GM23338 (cell line): Measurements from ENCODE around the gene C12orf56. TPM values are rescaled to one million over a fixed set of nuclear protein-coding genes. Genes with fewer than 3 reads are reported as not detected.

Source experiments
- ATAC-seq: fragments of 200-7000 bp; cut with Tn5 transposase; 3 replicates; pipeline ENCODE4 v1.9.1; 2020
- DNase-seq: peaks from one replicate; pipeline ENCODE4 v3.0.0-alpha.2; 2015; ENCODE audit warnings: low spot score
- H2AFZ ChIP-seq: fragments of 200-600 bp; sonication (generic); 2 replicates; pipeline ENCODE4 v1.8.0; 2016; ENCODE audit warnings: antibody characterized with exemption, mild to moderate bottlenecking, moderate library complexity
- H3F3A ChIP-seq: fragments of 200-600 bp; sonication (generic); replicated peaks from 2 replicates; pipeline ENCODE4 v1.8.0; 2017; ENCODE audit warnings: antibody characterized with exemption, mixed run types, low read depth
- H3K27ac ChIP-seq: fragments of 200-600 bp; sonication (generic); 2 replicates; pipeline ENCODE4 v1.6.1; 2016; ENCODE audit warnings: low read depth
- H3K27me3 ChIP-seq: fragments of 200-600 bp; sonication (generic); 2 replicates; pipeline ENCODE4 v1.8.0; 2016; ENCODE audit warnings: mild to moderate bottlenecking, mixed run types, moderate library complexity; ENCODE audit not compliant: insufficient read depth
- H3K36me3 ChIP-seq: fragments of 200-600 bp; sonication (generic); 2 replicates; pipeline ENCODE4 v1.8.0; 2016; ENCODE audit warnings: mild to moderate bottlenecking; ENCODE audit not compliant: insufficient read depth
- H3K4me1 ChIP-seq: fragments of 200-600 bp; sonication (generic); 2 replicates; pipeline ENCODE4 v1.8.0; 2016; ENCODE audit warnings: mild to moderate bottlenecking, moderate library complexity; ENCODE audit not compliant: insufficient read depth
- H3K4me2 ChIP-seq: fragments of 200-600 bp; sonication (generic); 2 replicates; pipeline ENCODE4 v1.7.1; 2017; ENCODE audit warnings: mixed run types
- H3K4me3 ChIP-seq: fragments of 200-600 bp; sonication (generic); 2 replicates; pipeline ENCODE4 v1.6.1; 2016; ENCODE audit warnings: mixed run types
- H3K79me2 ChIP-seq: fragments of 200-600 bp; sonication (generic); replicated peaks from 2 replicates; pipeline ENCODE4 v1.8.0; 2017; ENCODE audit warnings: mild to moderate bottlenecking; ENCODE audit not compliant: insufficient read depth
- H3K9me2 ChIP-seq: fragments of 200-600 bp; sonication (generic); 2 replicates; pipeline ENCODE4 v1.8.0; 2017; ENCODE audit not compliant: insufficient read depth
- H4K20me1 ChIP-seq: fragments of 200-600 bp; sonication (generic); replicated peaks from 2 replicates; pipeline ENCODE4 v1.8.0; 2017; ENCODE audit warnings: mild to moderate bottlenecking; ENCODE audit not compliant: insufficient read depth
- H3K27ac Mint-ChIP-seq: 2 replicates; pipeline ENCODE4 v1.8.0; 2020; ENCODE audit warnings: inconsistent platforms, mild to moderate bottlenecking, moderate library complexity, mixed read lengths
- H3K27me3 Mint-ChIP-seq: 3 replicates; pipeline ENCODE4 v1.8.0; 2022; ENCODE audit warnings: low read depth, mild to moderate bottlenecking, moderate library complexity, mixed read lengths, inconsistent platforms; ENCODE audit not compliant: insufficient read depth, poor library complexity
- H3K36me3 Mint-ChIP-seq: 3 replicates; pipeline ENCODE4 v1.8.0; 2021; ENCODE audit warnings: low read depth, mild to moderate bottlenecking, inconsistent platforms, moderate library complexity, mixed read lengths
- H3K4me1 Mint-ChIP-seq: 3 replicates; pipeline ENCODE4 v1.8.0; 2020; ENCODE audit warnings: mild to moderate bottlenecking, inconsistent platforms, mixed read lengths
- H3K4me3 Mint-ChIP-seq: 3 replicates; pipeline ENCODE4 v1.8.0; 2021; ENCODE audit warnings: moderate library complexity, mild to moderate bottlenecking, inconsistent platforms, mixed read lengths
- H3K9me3 Mint-ChIP-seq: 3 replicates; pipeline ENCODE4 v1.8.0; 2020; ENCODE audit warnings: moderate library complexity, mild to moderate bottlenecking, inconsistent platforms, mixed read lengths
- CREB1 ChIP-seq: fragments of 250-450 bp; sonication (Bioruptor Pico); IDR thresholded peaks from 2 replicates; pipeline ENCODE4 v1.5.0; 2020; ENCODE audit warnings: low read depth, mild to moderate bottlenecking, moderate library complexity
- NANOG ChIP-seq: IDR thresholded peaks from 2 replicates; pipeline ENCODE4 v1.6.1; 2016; ENCODE audit warnings: antibody characterized with exemption, borderline replicate concordance
- POLR2AphosphoS5 ChIP-seq: IDR thresholded peaks from 2 replicates; pipeline ENCODE4 v1.6.1; 2016; ENCODE audit warnings: antibody characterized with exemption, low read depth
- ZNF462 ChIP-seq: fragments of 250-450 bp; sonication (Bioruptor Pico); IDR thresholded peaks from 2 replicates; pipeline ENCODE4 v1.5.0; 2020; ENCODE audit warnings: mild to moderate bottlenecking, moderate library complexity
- polyA plus RNA-seq: library from polyadenylated mRNA; unstranded; fragments of >200 nt; fragmentation: Nextera tagmentation; extraction: Ambion mirVana; gene quantifications from 2 replicates; pipeline ENCODE4 v1.2.1, GENCODE V29; 2016
- total RNA-seq: library from RNA; depleted of rRNA; stranded (reverse); fragments of >200 nt; shearing (Covaris generic); gene quantifications from 2 replicates; pipeline ENCODE4 v1.2.3, GENCODE V29; 2014

C12orf56 gene
- total and polyA plus RNA-seq, 2 experiments from 2014 or later = 6.4 to 9.3 TPM

GRCh38 chr12:64229240-64229639 is 161.3 kb downstream of the C12orf56 start:
- no peak overlapping the region for H3K4me2 ChIP-seq
- ATAC-seq (peak; percentile 72), DNase-seq (peak; percentile 26)
- Mint-ChIP-seq H3K27me3 (peaks cover 2% of the 10 kb centered on the region), H3K9me3 (peaks cover 5% of the 10 kb centered on the region; the same call in 1 of the 3 replicates), H3K27ac (no peak overlapping the region), H3K4me3 (no peak overlapping the region), H3K36me3 (no peaks in the 10 kb centered on the region), H3K4me1 (no peaks in the 10 kb centered on the region)
- no peaks in the 10 kb centered on the region for H3K27me3 ChIP-seq
- H3K4me3 ChIP-seq = no peak overlapping the region
- TF ChIP-seq ZNF462 (CRISPR knock-in tag) (peak; percentile 72; the same call in 1 of the 2 replicates), CREB1 (CRISPR knock-in tag) (no peak)
- no peaks in the 10 kb centered on the region for H4K20me1 ChIP-seq
- no peak overlapping the region for H3K27ac ChIP-seq
- H3F3A ChIP-seq = no peaks in the 10 kb centered on the region
- H3K36me3 ChIP-seq = no peaks in the 10 kb centered on the region
- H3K9me2 ChIP-seq = no peaks in the 10 kb centered on the region
- H3K79me2 ChIP-seq = no peaks in the 10 kb centered on the region
- H3K4me1 ChIP-seq = no peaks in the 10 kb centered on the region
- no peak overlapping the region for H2AFZ ChIP-seq

- ATAC-seq (no peak), DNase-seq (no peak)
- Mint-ChIP-seq H3K4me3 (no peak overlapping the region), H3K9me3 (peaks cover 5% of the 10 kb centered on the region; the same call in 1 of the 3 replicates), H3K27ac (no peak overlapping the region), H3K27me3 (peaks cover 6% of the 10 kb centered on the region), H3K4me1 (peaks cover 10% of the 10 kb centered on the region; the same call in 2 of the 3 replicates), H3K36me3 (no peaks in the 10 kb centered on the region; the same call in 2 of the 3 replicates)
- no peaks in the 10 kb centered on the region for H3K79me2 ChIP-seq
- H4K20me1 ChIP-seq = no peaks in the 10 kb centered on the region
- no peak overlapping the region for H3K4me2 ChIP-seq
- H3K27me3 ChIP-seq = no peaks in the 10 kb centered on the region
- no peak overlapping the region for H3K4me3 ChIP-seq
- peaks cover 8% of the 10 kb centered on the region for H3K4me1 ChIP-seq
- no peak for TF ChIP-seq CREB1 (CRISPR knock-in tag)
- no peak for TF ChIP-seq NANOG
- TF ChIP-seq POLR2AphosphoS5 = no peak
- H3K27ac ChIP-seq = no peak overlapping the region
- H3K9me2 ChIP-seq = no peaks in the 10 kb centered on the region
- H3K36me3 ChIP-seq = no peaks in the 10 kb centered on the region
- H2AFZ ChIP-seq = no peak overlapping the region
- H3F3A ChIP-seq = 0 out of 2 replicates have a peak, but pooled peaks cover 4% of the 10 kb centered on the region
Measured at GRCh38 chr12:64225626-64226025, 164.9 kb downstream of the C12orf56 start.
